Left lung (tissue), 10 donors: ENCODE measurements around the gene KRT72. TPM values are rescaled to one million over a fixed set of nuclear protein-coding genes. Genes with fewer than 3 reads are reported as not detected.

Source experiments
- ATAC-seq: fragments of 200-7000 bp; cut with Tn5 transposase; one replicate; pipeline ENCODE4 v1.9.1; 2020; ENCODE audit warnings: moderate library complexity
- DNase-seq, 4 donors: peaks; one replicate each; pipeline ENCODE4 v3.0.0-alpha.2; 2013 to 2020
- H3K27ac ChIP-seq, 2 donors: fragments of 200-600 bp; sonication (generic) in 1 of 2; one replicate each; pipeline versions ENCODE4 v1.5.0 to v1.8.0; 2020 to 2021
- H3K27me3 ChIP-seq, 2 donors: fragments of 200-600 bp; sonication (generic) in 1 of 2; one replicate each; pipeline versions ENCODE4 v1.5.0 to v1.8.0; 2020 to 2021
- H3K36me3 ChIP-seq, 2 donors: fragments of 200-600 bp; sonication (generic) in 1 of 2; one replicate each; pipeline versions ENCODE4 v1.5.0 to v1.8.0; 2020 to 2021
- H3K4me1 ChIP-seq, 2 donors: fragments of 200-600 bp; one replicate each; pipeline ENCODE4 v1.8.0; 2021
- H3K4me3 ChIP-seq, 2 donors: fragments of 200-600 bp; sonication (generic) in 1 of 2; one replicate each; pipeline versions ENCODE4 v1.5.0 to v1.8.0; 2020 to 2021; ENCODE audit warnings: mild to moderate bottlenecking in 1 of 2
- H3K9me3 ChIP-seq, 2 donors: fragments of 200-600 bp; sonication (generic) in 1 of 2; one replicate each; pipeline versions ENCODE4 v1.5.0 to v1.8.0; 2020 to 2021
- intact Hi-C, 2 donors: fragments of 100-400 bp; cut with DNase I; formaldehyde crosslinking; loops; one replicate each; pipeline versions ENCODE4 v1.11.2 to v1.14.2; 2022
- polyA plus RNA-seq, 6 donors: library from polyadenylated mRNA; unstranded; fragments of 120-200 nt; gene quantifications; one replicate each; pipeline ENCODE4 v1.2.1, GENCODE V29; 2013; ENCODE audit not compliant: insufficient read length in 6 of 6
- total RNA-seq, 2 donors: library from RNA; stranded (reverse); fragmentation: NEBNext Ultra II Directional; extraction: Animal tissue kit (Norgen Biotek cat#: 25700); gene quantifications; one replicate each; pipeline ENCODE4 v1.2.1, GENCODE V29; 2021
- TF ChIP-seq, protein P1 (sequence below), 2 donors: fragments of 200-600 bp; sonication (generic) in 1 of 2; IDR thresholded peaks; one replicate each; pipeline versions ENCODE4 v1.5.0 to v1.8.0; 2021; ENCODE audit warnings: antibody characterized with exemption in 2 of 2
- donor health status: DM: no; HTN: yes; CAD: no.
- donor health status: DM: no; HTN: no; CAD: no.

The KRT72 gene
- total and polyA plus RNA-seq, 8 donors, result 0.08 to 0.30 (median 0.21) TPM; not detected in 2

DNA sequence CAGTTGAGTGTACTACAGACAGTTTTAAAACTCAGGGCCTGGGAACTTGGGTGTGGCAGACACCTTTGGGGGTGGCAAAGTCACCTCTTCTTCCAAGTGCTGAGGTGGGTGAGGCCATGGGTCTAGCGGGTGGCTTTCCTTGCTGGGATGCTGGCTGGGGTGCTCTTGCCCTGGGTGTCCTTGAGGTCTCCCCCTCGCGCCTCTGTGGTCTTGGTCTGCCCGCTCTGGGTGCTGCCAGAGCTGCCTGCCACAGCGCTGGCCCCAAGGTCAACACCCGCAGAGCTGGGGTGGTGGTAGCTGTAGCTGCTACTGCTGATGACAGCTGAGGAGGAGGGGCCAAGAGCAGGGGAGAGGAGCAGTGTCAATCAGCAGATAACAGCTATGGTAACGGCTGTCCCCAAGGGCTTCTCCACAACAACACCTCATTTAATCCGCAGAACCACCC, 34.4 kb downstream of the KRT72 start:
- H3K4me1 ChIP-seq, result no peaks in the 10 kb centered on the region
- no peak overlapping the region for H3K27ac ChIP-seq
- peaks cover 29 to 93% of the 10 kb centered on the region in 2 donors for H3K27me3 ChIP-seq
- intact Hi-C loops, result no loop called here
- no peak for ATAC-seq
- no peaks in the 10 kb centered on the region for H3K36me3 ChIP-seq
- H3K4me3 ChIP-seq, result no peak overlapping the region
- DNase-seq, result no peak
- TF ChIP-seq, protein P1, sequence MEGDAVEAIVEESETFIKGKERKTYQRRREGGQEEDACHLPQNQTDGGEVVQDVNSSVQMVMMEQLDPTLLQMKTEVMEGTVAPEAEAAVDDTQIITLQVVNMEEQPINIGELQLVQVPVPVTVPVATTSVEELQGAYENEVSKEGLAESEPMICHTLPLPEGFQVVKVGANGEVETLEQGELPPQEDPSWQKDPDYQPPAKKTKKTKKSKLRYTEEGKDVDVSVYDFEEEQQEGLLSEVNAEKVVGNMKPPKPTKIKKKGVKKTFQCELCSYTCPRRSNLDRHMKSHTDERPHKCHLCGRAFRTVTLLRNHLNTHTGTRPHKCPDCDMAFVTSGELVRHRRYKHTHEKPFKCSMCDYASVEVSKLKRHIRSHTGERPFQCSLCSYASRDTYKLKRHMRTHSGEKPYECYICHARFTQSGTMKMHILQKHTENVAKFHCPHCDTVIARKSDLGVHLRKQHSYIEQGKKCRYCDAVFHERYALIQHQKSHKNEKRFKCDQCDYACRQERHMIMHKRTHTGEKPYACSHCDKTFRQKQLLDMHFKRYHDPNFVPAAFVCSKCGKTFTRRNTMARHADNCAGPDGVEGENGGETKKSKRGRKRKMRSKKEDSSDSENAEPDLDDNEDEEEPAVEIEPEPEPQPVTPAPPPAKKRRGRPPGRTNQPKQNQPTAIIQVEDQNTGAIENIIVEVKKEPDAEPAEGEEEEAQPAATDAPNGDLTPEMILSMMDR (IDR thresholded peaks at IDR 0.05), result no peak
- no peaks in the 10 kb centered on the region for H3K9me3 ChIP-seq

DNA sequence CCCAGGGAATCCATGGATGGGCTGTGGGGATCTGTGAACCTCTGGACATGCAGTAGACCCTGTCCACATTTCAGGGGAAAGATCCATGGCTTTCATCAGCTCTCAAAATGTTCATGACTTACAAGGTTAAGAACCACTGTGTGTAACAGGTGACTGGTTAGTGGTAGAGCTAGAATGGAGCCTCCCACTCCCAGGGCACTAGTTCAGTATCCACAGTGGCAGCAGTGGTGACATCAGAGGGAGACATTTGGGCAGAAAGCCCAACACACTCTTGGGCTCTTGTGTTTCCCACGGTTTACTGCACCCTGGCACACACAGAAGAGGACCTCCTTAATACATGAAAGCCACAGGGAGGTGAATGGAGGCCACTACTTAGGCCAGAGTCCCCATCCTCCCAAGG, 36.7 kb downstream of the KRT72 start:
- ATAC-seq, result no peak
- Histone ChIP-seq H3K27ac (no peak overlapping the region), H3K4me3 (no peak overlapping the region), H3K36me3 (no peaks in the 10 kb centered on the region), H3K4me1 (no peaks in the 10 kb centered on the region), H3K9me3 (no peaks in the 10 kb centered on the region), H3K27me3 (peaks cover 33 to 92% of the 10 kb centered on the region in 2 donors)
- TF ChIP-seq, protein P1 (IDR thresholded peaks at IDR 0.05), result no peak
- no peak for DNase-seq
- intact Hi-C loops, result no loop called here

DNA sequence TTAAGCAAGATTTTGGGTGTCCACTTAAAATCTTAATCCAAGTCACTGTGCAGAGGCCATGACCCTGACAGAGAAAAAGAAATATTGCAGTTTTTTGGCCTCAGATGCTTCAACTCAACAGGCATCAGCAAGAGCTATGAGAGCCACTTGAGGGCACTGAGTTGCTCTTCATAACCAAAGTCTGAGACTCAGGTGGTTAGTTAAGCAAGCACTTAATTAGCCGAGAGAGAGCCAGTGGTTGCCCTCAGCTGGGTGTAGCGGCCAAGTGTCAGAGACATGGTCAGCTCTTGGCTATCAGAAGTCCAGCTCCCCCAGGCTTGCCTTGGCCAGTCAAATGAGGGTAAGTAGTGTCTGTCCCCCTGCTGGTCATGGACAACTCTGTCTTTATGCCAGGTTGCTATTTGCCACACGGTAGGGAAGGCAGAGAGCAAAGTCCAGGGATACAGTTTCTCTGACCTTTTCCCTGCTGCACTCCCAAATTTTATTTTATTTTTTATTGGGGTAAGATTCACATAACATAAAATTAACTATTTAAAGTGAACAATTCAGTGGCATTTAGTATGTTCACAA, 39.3 kb downstream of the KRT72 start:
- Histone ChIP-seq H3K27ac (no peak overlapping the region), H3K9me3 (no peaks in the 10 kb centered on the region), H3K27me3 (peaks cover 34 to 92% of the 10 kb centered on the region in 2 donors), H3K4me1 (no peaks in the 10 kb centered on the region), H3K36me3 (no peaks in the 10 kb centered on the region), H3K4me3 (no peak overlapping the region)
- ATAC-seq, result peak; percentile 90
- intact Hi-C loops, result no loop called here
- DNase-seq, result peak in 1 of 4 donors; percentile 39
- TF ChIP-seq, protein P1 (IDR thresholded peaks at IDR 0.05), result peak in 1 of 2 donors; percentile 18

DNA sequence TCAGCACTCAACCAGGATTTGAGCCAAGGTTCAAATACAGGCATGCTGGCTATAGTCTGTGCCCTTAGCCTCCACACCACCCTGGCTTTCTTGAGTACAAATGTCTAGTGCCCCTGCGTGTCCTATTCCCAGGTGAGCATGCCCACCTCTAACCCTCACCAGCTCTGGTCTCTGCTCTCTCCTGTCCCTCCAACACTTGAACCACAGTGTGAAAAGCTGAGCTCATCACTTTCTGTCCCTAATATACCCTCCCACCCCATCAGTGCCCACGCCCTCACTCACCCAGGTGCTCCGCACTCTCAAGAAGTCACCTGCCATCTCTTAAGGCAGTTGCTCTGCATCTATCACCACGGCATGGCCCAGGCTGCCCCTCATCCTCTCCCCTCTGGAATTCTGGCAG, 41.3 kb downstream of the KRT72 start:
- peaks cover 19 to 86% of the 10 kb centered on the region in 2 donors for H3K27me3 ChIP-seq
- no peak overlapping the region for H3K4me3 ChIP-seq
- ATAC-seq (no peak), DNase-seq (no peak)
- intact Hi-C loops, result no loop called here
- TF ChIP-seq, protein P1 (IDR thresholded peaks at IDR 0.05), result no peak
- H3K36me3 ChIP-seq, result no peaks in the 10 kb centered on the region
- no peak overlapping the region for H3K27ac ChIP-seq
- no peaks in the 10 kb centered on the region for H3K9me3 ChIP-seq
- no peaks in the 10 kb centered on the region for H3K4me1 ChIP-seq

DNA sequence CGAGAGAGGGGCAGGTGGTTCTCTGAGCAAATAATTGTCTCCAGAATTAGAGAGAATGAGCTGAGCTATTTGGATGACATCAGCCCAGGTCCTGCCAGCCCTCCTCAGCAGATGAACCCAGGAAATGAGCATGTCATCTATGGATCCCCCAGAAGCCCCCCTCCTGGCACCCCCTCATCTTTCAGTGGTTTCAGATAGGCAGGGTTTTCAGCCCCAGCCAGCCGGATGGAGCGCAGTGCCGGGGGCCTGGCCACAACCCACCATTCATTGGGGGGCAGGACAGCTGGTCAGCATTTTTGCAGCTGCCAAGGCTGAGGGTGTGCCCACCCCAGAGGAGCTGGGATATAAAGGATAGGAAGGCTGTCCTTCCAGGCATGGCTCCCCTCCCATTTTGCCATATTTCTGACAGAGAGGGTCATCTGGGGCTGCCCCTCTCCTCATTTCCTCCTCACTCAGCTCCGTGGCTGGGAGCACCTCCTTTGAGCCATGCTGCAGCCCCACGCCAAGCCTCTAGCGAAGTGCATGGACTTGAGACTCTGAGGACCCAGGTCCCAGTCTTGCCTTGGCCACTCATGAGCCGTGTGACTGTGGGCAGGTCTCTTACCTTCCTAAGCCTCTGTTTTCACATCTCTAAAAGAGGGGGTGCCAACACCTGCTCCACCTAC, 42.4 kb downstream of the KRT72 start:
- intact Hi-C loops, result no loop called here
- TF ChIP-seq, protein P1 (IDR thresholded peaks at IDR 0.05), result no peak
- ATAC-seq, result no peak

More for the DNA sequence above, 42.4 kb downstream of the KRT72 start:
- Histone ChIP-seq H3K36me3 (no peaks in the 10 kb centered on the region), H3K4me3 (no peak overlapping the region), H3K4me1 (no peaks in the 10 kb centered on the region), H3K9me3 (no peaks in the 10 kb centered on the region), H3K27me3 (peaks cover 16 to 85% of the 10 kb centered on the region in 2 donors), H3K27ac (no peak overlapping the region)
- DNase-seq, result no peak
